NCI-H2171 treated with DMSO at 0.1 percent for 48 hours (cell line): ENCODE results near the gene CCDC183.
"Not testable (repeated sequence)": the region's sequence is repeated elsewhere in the genome, so short reads cannot be mapped to it uniquely, and the experiment has no call there.

ENCODE experiments used
- DNase-seq: peaks from one replicate; lab custom pipeline; 2025; lab: John Stamatoyannopoulos, UW

CCDC183 gene

GRCh38 chr9:136760834-136761544, 35.1 kb upstream of the CCDC183 start:
- peak; percentile 38 for DNase-seq

GRCh38 chr9:136761545-136761981, 34.6 kb upstream of the CCDC183 start:
- no peak for DNase-seq

GRCh38 chr9:136762221-136762691, 33.9 kb upstream of the CCDC183 start:
- no peak for DNase-seq

DNA sequence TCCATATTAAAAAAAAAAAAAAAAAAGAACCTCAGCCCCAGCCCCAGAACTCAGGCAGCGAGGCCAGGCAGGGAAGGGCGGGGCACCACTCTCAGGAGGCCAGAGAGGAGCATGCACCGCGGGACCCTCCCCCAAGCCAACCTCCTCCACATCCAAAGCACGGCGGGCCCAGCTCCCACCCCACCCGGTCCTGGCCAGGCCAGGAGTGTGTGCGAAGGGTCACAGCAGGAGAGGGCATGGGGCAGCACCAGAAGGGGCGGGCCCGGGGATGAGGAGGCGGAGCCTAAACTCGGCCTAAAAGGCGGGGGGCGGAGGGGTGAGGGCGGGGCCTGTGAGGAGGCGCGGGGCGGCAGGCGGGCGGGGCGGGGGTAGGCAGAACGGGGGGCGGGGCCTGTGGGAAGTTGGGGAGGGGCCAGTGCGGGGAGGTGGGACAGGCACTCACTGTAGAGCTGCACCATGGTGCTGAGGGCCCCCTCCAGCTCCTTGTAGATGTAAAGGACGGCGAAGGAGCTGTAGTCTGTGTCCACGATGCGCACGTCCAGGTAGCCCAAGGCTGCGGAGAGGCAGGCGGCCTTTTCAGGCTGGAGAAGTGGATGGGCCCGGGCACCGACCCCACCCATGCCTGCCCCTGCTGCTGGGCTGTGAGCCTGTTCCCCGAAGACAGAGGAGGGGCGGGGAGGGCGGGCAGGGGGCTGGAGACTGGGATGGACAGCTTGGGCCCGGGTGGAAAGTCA, 33.1 kb upstream of the CCDC183 start:
- DNase-seq: no peak

DNA sequence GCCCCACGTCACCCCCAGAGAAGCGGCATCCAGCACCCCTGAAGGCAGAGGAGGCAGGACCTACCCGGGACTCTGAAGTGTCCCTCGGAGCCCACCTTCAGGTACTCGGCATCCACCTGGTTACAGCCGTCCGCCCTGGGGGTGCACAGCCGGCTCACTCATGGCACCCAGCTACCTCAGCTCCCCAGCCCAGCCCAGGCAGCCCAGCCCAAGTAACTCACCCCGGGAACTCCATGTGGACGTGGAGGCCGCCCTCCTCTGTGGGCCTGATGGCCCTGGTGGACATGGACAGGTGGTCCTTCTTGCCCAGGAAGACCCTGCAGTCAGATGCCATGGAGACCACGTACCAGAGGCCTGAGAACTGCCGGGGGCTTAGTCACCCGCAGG, 32.5 kb upstream of the CCDC183 start:
- DNase-seq: no peak

DNA sequence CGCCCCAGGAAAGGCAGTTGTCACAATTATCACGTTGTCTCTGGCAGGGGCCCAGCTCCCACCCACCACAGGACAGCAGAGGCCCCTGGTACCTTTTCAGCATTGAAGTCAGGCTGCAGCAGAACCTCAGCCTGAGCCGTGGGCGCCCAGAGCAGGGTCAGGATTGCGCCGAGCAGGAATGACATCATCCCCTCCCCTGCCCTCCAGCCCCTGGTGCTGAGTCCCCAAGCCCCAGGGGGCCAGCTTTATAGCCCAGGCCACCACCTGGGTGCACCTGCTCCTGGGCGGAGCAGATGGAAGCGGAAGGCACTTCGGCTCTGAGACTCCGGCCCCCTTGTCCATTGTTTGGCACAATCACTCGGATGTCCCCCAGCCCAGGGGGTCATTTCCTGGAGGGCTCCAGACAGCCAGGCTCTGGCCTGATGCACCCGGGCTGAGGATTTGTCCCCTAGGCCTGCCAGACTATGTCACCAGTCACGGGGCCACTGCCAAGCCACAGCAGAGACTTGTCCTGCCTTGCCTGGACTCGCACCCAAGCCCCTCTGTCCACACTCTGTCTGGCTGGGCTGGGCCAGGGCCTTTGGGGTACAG, 31.7 kb upstream of the CCDC183 start, which contains the start of gene LCN15:
TSS of gene LCN15 (minus strand) at position 218 of the 591 bp plus-strand sequence. CDS start at position 188, 30 bp downstream.
- DNase-seq: no peak

GRCh38 chr9:136765041-136765440, 31.1 kb upstream of the CCDC183 start:
- DNase-seq: no peak

- DNase-seq: not testable (repeated sequence)
These were observed 30.3 kb upstream of the CCDC183 start for GRCh38 chr9:136765745-136766409.

DNA sequence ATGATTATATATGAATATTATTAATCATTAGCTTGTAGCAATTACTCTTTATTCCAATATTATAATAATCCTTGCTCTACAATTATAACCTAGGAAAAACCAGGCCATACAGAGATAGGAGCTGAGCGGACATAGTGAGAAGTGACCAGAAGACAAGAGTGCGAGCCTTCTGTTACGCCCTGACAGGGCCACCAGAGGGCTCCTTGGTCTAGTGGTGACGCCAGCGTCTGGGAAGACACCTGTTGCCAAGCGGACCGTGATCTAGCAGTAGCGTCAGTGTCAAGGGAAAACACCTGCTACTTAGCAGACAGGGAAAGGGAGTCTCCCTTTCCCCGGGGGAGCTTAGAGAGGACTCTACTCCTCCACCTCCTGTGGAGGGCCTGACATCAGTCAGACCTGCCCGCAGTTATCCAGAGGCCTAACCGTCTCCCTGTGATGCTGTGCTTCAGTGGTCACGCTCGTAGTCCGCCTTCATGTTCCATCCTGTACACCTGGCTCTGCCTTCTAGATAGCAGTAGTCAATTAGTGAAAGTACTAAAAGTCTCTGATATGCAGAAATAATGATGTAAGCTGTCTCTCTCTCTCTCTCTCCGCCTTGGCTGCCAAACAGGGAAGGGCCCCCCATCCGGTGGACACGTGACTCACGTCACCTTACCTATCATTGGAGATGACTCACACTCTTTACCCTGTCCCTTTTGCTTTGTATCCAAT, 29.6 kb upstream of the CCDC183 start:
- peak; percentile 94 for DNase-seq

- DNase-seq: peak; percentile 63
These were observed 26.4 kb upstream of the CCDC183 start for GRCh38 chr9:136769710-136770191.

GRCh38 chr9:136771907-136772415, 24.2 kb upstream of the CCDC183 start:
- no peak for DNase-seq

GRCh38 chr9:136773386-136774044, 22.6 kb upstream of the CCDC183 start:
- DNase-seq: peak; percentile 31

DNA sequence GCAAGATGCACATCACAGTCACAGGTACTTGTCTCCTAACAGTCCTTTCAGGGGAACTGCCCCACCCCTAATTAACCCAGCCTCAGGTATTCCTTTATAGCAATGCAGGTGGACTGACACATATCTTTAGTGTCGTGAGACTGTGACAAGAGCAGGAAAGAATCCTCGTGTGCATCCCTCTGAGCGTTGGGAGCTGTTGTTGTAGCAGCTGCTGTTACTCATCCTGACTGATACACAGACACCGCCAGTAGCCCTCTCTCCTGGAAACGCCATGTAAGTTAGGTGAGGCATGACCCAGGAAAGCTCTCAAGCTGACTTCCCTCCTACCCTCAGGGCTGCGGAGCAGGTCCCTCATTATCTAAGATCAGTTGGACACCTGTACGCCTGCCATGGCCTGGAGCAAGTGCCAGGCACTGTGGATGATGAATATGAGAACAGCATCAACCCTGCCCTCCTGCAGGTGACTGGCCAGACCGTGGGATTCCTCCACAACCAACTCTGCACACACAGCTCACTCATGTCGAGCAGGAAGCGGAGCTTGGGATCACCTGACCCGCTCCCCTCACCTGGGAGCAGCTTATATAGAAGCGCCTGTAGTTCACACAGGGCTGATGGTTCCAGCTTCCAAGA, 21.6 kb upstream of the CCDC183 start:
- no peak for DNase-seq

GRCh38 chr9:136775191-136775590, 20.9 kb upstream of the CCDC183 start:
- DNase-seq: no peak

GRCh38 chr9:136776947-136777346, 19.2 kb upstream of the CCDC183 start:
- no peak for DNase-seq

DNA sequence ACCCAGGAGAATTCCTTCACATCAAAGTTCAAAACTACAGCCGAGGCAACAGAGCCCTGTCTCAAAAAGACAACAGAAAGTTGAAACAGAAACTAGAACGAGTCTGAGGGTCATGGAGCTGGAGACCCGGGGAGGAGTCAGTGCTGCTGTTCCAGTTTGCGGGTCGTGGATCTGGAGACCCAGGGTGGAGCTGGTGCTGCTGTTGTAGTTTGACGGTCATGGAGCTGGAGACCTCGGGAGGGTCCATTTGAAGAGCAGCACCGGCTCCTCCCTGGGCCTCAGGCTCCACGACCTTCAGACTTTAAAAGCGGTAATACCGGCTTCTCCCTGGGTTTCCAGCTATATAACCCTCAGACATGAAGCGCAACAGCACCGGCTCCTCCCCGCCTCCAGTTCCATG, 18.8 kb upstream of the CCDC183 start:
- DNase-seq: no peak

DNA sequence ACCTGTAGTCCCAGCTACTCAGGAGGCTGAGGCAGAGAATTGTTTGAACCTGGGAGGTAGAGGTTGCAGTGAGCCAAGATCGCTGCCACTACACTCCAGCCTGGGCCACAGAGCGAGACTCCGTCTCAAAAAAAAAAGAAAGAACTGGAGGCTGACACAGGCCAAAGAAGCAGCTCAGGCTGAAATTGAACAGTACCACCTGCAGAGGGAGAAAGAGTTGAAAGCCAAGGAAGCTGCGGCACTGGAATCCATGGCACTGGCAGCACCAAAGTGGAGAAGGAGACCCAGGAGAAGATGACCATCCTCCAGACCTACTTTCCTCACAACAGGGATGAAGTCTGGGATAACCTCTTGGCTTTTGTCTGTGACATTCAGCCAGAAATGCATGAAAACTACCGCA, 16.3 kb upstream of the CCDC183 start:
- peak; percentile 23 for DNase-seq

DNA sequence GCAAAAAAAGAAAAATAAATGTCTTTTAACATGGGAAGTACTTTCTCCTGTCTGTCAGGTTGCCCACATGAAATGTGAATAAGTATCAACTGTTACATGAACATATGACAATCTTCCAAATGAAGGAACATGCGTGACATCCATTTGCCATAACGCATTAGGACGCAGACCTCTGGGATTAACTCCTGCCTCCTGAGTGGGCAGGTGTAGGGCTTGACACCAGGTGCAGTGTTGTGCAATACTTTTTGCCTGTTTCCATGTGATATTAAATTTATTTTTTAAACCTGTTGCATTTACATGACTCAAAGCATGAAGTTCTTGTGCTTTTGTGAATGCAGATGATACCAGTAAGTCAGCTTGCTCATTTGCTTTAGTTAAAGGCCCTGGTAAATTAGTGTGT, 13.7 kb upstream of the CCDC183 start:
- peak; percentile 85 for DNase-seq

DNA sequence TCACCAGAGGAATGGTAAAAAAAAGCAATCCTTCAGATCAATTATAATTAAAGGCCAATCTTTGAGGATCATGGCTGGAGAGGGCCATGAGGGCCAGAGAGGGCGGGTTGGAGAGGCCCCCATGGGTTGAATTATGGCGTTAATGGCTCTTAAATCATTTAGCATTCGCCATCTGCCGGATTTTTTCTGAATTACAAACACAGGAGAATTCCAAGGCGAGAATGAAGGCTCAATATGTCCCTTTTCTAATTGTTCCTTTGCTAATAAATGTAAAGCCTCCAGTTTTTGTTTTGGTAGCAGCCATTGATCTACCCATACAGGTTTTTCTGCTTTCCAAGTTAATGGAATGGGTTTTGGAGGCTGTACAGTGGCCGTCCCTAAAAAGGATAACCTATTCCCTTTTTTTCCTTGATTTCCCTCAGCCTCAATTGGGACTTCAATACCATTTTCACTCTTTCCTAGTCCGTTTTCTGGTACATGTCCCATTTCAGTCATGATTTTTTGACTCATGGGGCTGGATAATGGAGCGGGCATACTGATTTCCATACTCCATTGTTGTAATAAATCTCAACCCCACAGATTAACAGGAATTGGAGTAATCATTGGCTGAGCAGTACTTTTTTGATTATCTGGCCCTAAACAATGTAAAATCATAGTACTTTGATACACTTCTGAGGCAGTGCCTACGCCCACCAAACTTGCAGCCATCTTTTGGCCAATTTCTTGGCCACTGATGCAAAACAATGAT, 11.7 kb upstream of the CCDC183 start:
- DNase-seq: peak; percentile 60

DNA sequence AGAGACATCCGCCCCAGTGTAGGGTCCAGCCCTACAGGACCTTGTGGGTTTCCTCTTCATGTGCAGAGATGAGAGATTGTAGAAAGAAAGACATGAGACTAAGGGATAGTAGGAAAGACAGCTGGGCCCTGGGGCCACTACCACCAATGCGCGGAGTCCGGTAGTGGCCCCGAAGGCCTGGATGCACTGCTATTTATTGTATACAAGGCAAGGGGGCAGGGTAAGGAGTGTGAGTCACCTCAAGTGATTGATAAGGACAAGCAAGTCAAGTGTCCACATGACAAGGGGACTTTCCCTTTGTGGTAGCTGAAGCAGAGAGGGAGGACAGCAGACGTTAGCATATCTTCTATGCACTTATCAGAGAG, 11.2 kb upstream of the CCDC183 start:
- DNase-seq: no peak
